Naive thymus-derived CD8-positive, alpha-beta T cell (primary cell): Measurements from ENCODE around the gene NDUFV1. TPM values are rescaled to one million over a fixed set of nuclear protein-coding genes. Genes with fewer than 3 reads are reported as not detected.
A peak's percentile ranks its signal among the peaks of the same experiment; 100 is the strongest.
"Not testable (repeated sequence)": the region's sequence is repeated elsewhere in the genome, so short reads cannot be mapped to it uniquely, and the experiment has no call there.

ENCODE experiments used
- ATAC-seq, 2 donors: fragments of 150-1000 bp; cut with Tn5 transposase in 1 of 2; sonication (Bioruptor Pico), chemical (Tn5 transposase) in 1 of 2; 1 replicate in 1 of 2; 2 replicates in 1 of 2; pipeline ENCODE4 v1.10.0; 2021; ENCODE audit warnings: mild to moderate bottlenecking in 2 of 2, moderate library complexity in 2 of 2
- POLR2A ChIA-PET: fragments of 350-600 bp; sonication (Branson Sonifier 250); formaldehyde crosslinking; loops from one replicate; lab custom pipeline; 2021; ENCODE audit warnings: antibody characterized with exemption; lab: Charles Lee
- DNase-seq, 10 donors: peaks; one replicate each; pipeline versions ENCODE4 v3.0.0 to v3.0.0-alpha.2; 2020 to 2022
- H3K27ac Mint-ChIP-seq, 10 donors: one replicate each; pipeline ENCODE4 v1.8.0; 2020 to 2022; ENCODE audit warnings: mild to moderate bottlenecking in 10 of 10, mixed read lengths in 10 of 10, moderate library complexity in 4 of 10, inconsistent platforms in 1 of 10
- H3K27me3 Mint-ChIP-seq, 5 donors: one replicate each; pipeline ENCODE4 v1.8.0; 2021 to 2022; ENCODE audit warnings: mixed read lengths in 5 of 5
- H3K36me3 Mint-ChIP-seq, 3 donors: one replicate each; pipeline ENCODE4 v1.8.0; 2020 to 2022; ENCODE audit warnings: mixed read lengths in 3 of 3, mild to moderate bottlenecking in 2 of 3, inconsistent platforms in 1 of 3
- H3K4me1 Mint-ChIP-seq, 4 donors: one replicate each; pipeline ENCODE4 v1.8.0; 2021 to 2022; ENCODE audit warnings: mixed read lengths in 4 of 4
- H3K4me3 Mint-ChIP-seq, 10 donors: one replicate each; pipeline ENCODE4 v1.8.0; 2020 to 2022; ENCODE audit warnings: mild to moderate bottlenecking in 10 of 10, mixed read lengths in 10 of 10, moderate library complexity in 6 of 10, inconsistent platforms in 1 of 10
- H3K9me3 Mint-ChIP-seq, 9 donors: one replicate each; pipeline ENCODE4 v1.8.0; 2020 to 2022; ENCODE audit warnings: mixed read lengths in 9 of 9, mild to moderate bottlenecking in 3 of 9, inconsistent platforms in 1 of 9, moderate library complexity in 1 of 9
- polyA plus RNA-seq, 3 donors: library from polyadenylated mRNA; unstranded; fragments of 300-500 nt; fragmentation: Illumina TruSeq; gene quantifications; one replicate each; pipeline ENCODE4 v1.2.3, GENCODE V29; 2021
- total RNA-seq, 8 experiments: library from RNA in 2 of 8; stranded (reverse) in 2 of 8; gene quantifications; one replicate each; pipeline ENCODE4 v1.2.3 and lab custom pipeline; 2021 to 2026

Gene NDUFV1
- total RNA-seq (100 to 1,000 TPM; 197 to 199 TPM), polyA plus RNA-seq (100 to 1,000 TPM; 122 to 123 (median 122) TPM), total RNA-seq (lab: John Stamatoyannopoulos, UW) (134 to 273 (median 164) reads per million in 6 experiments)

- Mint-ChIP-seq H3K36me3 (peaks cover 0 to 22% (median 10%) of the 10 kb centered on the region in 3 donors), H3K4me3 (peak within 1 kb of the TSS; percentile 79 to 96 (median 92)), H3K4me1 (peaks cover 4 to 26% (median 19%) of the 10 kb centered on the region in 4 donors), H3K27ac (peak within 1 kb of the TSS; percentile 80 to 96 (median 92)), H3K27me3 (peaks cover 2 to 19% (median 4%) of the 10 kb centered on the region in 5 donors), H3K9me3 (no peaks in the 10 kb centered on the region)
- peak; percentile 89 to 97 (median 95) for DNase-seq
- POLR2A ChIA-PET, result no interaction called here
- peak; percentile 98 to 99 for ATAC-seq
Measured at GRCh38 chr11:67606492-67607295, at the start of gene NDUFV1. Gene NDUFV1, plus strand, starts transcription at chr11:67606936. Its CDS starts 69 bp downstream, at chr11:67607005.

DNA sequence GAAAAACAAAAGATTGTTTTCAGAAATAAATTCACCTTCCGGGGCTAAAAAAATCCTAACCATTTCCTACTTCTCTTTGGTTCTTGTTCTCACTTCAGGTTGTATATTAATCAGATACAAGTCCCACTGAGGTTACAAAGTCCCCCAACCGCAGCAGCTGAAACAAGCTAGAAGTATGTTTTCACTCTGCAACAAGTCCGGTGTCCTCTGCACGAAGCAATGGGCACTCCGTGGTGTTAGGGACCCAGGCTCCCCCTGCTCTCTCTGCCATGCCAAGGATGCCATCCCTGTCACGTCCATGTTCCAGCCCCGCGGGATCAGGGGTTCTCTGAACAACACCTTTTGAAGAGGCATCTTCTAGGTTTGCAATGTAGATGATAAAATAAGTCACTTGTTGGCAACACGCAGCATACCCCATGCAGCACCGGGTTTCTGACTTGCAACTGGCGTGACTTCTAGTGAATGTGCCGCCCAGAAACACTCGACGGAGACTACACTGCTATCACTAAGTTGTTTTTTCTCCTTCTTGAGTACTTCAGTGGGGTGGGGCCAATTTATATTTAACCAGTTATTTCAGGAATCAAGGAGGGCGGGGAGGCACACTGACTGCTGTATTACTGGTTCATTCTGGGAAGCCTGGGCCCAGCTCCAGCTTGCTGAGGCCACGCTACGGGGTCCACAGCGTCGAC lies 48.5 kb upstream of the NDUFV1 start:
- H3K27ac Mint-ChIP-seq, result no peak overlapping the region
- POLR2A ChIA-PET, result no interaction called here
- ATAC-seq (no peak), DNase-seq (no peak)
- H3K4me1 Mint-ChIP-seq, result peaks cover 0 to 2% (median 0%) of the 10 kb centered on the region in 4 donors
- H3K4me3 Mint-ChIP-seq, result no peak overlapping the region
- H3K36me3 Mint-ChIP-seq, result no peaks in the 10 kb centered on the region
- H3K27me3 Mint-ChIP-seq, result peaks cover 3 to 11% (median 6%) of the 10 kb centered on the region in 5 donors
- H3K9me3 Mint-ChIP-seq, result no peaks in the 10 kb centered on the region

DNA sequence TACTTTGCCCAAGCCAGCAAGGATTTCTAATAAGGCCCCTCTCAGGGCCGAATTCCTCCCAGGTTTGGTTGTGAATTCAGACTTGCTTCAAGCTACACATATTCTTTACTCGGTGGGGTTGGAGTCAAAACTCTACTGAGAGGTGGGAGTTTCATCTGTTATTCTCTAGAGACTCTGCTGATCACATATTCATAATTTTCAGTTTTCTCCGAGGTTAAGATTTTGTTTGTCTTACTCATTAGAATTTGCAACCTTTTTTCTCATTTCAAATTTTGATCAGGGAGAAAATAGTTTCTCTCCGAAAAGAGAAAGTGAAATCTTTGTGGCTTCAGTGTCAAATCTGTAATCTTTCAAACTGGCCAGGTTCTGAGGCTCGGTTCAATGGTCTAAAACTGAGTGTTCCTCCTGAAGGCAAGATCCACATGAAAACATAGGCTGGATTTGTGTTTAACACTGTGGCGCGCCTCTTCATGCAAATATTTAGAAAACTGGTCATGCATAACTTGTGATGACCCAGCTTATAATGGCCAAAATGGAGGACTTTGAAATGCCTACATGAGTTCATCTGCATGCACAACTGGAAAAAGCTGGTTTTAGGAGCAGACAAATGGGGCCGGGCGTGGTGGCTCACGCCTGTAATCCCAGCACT lies 44.6 kb upstream of the NDUFV1 start:
- no peaks in the 10 kb centered on the region for H3K36me3 Mint-ChIP-seq
- POLR2A ChIA-PET, result interaction anchor here (0.9 kb wide), 1 partner anchor 21 kb away, joined by 3 read pairs; no protein-coding TSS in a partner anchor
- no peak for ATAC-seq
- H3K4me1 Mint-ChIP-seq, result peaks cover 0 to 2% (median 0%) of the 10 kb centered on the region in 4 donors
- H3K4me3 Mint-ChIP-seq, result no peak overlapping the region
- H3K9me3 Mint-ChIP-seq, result no peaks in the 10 kb centered on the region
- no peak for DNase-seq
- H3K27ac Mint-ChIP-seq, result peak overlapping the region in 1 of 10 donors; percentile 24
- H3K27me3 Mint-ChIP-seq, result peaks cover 3 to 11% (median 7%) of the 10 kb centered on the region in 5 donors

DNA sequence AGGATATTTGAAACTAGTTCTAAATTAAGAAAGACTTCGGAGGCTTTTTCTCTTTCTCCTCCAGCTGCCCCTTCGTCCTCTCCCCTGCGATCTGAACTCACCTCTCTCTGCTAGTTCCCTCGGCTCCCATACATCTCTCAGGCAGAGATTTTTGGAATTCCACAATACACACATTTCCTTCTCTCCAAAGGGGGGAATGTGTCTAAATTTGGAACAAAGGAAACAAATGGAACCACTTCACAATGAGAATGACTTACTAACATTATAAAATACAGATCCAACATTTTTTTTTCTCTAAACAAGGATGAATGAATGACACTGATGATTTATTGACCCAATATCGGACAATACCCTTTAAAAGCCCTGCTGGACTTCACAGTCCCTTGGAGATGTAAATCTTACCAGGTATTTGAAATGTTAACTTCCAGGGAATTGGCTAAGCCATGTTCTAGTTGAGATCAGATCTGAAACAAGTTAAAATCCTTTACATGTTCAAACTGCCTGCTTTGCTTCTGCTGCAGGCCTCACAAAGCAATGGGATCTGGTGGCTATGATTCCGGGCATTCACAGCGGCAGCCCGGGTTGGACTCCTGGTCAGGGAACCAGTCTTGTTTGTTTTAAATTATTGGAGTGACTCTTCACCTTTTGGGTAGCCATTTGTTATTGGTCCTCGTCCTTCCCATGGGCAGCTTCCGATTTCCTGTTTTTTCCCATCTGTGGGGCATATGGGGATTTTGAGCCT lies 43.6 kb upstream of the NDUFV1 start:
- Mint-ChIP-seq H3K27me3 (peaks cover 3 to 11% (median 7%) of the 10 kb centered on the region in 5 donors), H3K27ac (no peak overlapping the region), H3K4me1 (peaks cover 0 to 2% (median 0%) of the 10 kb centered on the region in 4 donors), H3K4me3 (no peak overlapping the region), H3K36me3 (no peaks in the 10 kb centered on the region), H3K9me3 (no peaks in the 10 kb centered on the region)
- POLR2A ChIA-PET, result no interaction called here
- ATAC-seq, result no peak
- DNase-seq, result no peak

DNA sequence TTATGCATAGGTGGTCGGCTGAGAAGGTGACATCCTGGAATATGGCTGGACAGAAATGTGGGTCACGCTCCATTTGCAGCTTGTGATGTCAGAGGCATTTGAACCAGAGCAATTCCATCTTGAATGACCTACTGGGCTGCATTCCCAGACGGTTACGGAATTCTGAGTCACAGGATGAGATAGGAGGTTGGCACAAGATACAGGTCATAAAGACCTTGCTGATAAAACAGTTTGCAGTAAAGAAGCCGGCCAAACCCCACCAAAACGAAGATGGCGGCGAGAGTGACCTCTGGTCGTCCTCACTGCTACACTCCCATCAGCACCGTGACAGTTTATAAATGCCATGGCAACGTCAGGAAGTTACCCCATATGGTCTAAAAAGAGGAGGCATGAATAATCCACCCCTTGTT lies 43.0 kb upstream of the NDUFV1 start:
- H3K9me3 Mint-ChIP-seq, H3K4me1 Mint-ChIP-seq, POLR2A ChIA-PET, H3K27me3 Mint-ChIP-seq, DNase-seq, H3K27ac Mint-ChIP-seq, ATAC-seq, H3K36me3 Mint-ChIP-seq, H3K4me3 Mint-ChIP-seq: not testable (repeated sequence)

DNA sequence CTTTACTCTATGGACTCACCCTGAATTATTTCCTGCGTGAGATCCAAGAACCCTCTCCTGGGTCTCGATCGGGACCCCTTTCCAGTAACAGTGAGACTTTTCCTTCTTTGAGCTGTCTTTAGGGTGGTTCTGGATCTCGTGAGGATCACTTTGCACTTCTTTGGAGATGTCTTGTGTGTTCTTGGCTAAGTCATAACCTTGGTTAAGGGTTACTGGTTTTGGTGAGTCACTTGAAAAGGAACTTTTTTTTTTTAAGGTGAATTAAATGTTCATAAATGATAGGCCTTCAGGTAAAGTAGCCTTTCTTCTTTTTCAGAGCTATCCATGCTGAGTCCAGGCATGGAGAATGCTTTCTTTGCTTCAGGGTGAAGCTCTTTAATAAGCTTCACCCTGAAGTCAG lies 42.5 kb upstream of the NDUFV1 start:
- Mint-ChIP-seq H3K36me3 (no peaks in the 10 kb centered on the region), H3K4me1 (peaks cover 0 to 2% (median 0%) of the 10 kb centered on the region in 4 donors), H3K9me3 (no peaks in the 10 kb centered on the region), H3K27me3 (peaks cover 2 to 8% (median 4%) of the 10 kb centered on the region in 5 donors), H3K27ac (no peak overlapping the region), H3K4me3 (no peak overlapping the region)
- POLR2A ChIA-PET, result no interaction called here
- no peak for DNase-seq
- no peak for ATAC-seq

DNA sequence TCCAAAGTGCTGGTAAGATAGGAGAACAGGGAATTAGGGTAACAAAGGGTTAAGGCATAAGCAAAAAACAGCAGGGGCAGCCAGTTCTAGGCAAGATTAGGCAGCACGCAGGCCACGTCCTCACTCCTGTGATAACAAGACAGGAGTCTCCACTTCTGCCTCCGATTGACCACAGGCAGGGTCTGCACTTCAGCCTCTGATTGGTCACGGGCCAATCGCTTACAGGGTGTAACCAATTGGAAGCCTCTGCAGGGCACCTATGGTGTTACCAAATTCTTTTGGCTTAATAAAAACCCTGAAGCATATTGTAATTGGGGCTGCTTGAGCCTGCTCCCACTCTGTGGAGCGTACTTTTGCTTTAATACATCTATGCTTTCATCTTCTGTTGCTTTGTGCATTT lies 35.3 kb upstream of the NDUFV1 start:
- DNase-seq (no peak), ATAC-seq (no peak)
- Mint-ChIP-seq H3K27ac (no peak overlapping the region), H3K36me3 (no peaks in the 10 kb centered on the region), H3K27me3 (peaks cover 8 to 20% (median 15%) of the 10 kb centered on the region in 5 donors), H3K4me3 (no peak overlapping the region), H3K4me1 (peaks cover 0 to 3% (median 0%) of the 10 kb centered on the region in 4 donors), H3K9me3 (no peaks in the 10 kb centered on the region)
- POLR2A ChIA-PET, result no interaction called here

GRCh38 chr11:67572305-67572704 lies 34.4 kb upstream of the NDUFV1 start:
- Mint-ChIP-seq H3K27me3 (peaks cover 9 to 23% (median 21%) of the 10 kb centered on the region in 5 donors), H3K36me3 (no peaks in the 10 kb centered on the region), H3K9me3 (no peaks in the 10 kb centered on the region), H3K4me1 (peaks cover 0 to 3% (median under 1%) of the 10 kb centered on the region in 4 donors), H3K27ac (no peak overlapping the region), H3K4me3 (no peak overlapping the region)
- DNase-seq (no peak), ATAC-seq (no peak)
- POLR2A ChIA-PET, result interaction anchor here (0.6 kb wide), 1 partner anchor 344 kb away, joined by 5 read pairs; no protein-coding TSS in a partner anchor

DNA sequence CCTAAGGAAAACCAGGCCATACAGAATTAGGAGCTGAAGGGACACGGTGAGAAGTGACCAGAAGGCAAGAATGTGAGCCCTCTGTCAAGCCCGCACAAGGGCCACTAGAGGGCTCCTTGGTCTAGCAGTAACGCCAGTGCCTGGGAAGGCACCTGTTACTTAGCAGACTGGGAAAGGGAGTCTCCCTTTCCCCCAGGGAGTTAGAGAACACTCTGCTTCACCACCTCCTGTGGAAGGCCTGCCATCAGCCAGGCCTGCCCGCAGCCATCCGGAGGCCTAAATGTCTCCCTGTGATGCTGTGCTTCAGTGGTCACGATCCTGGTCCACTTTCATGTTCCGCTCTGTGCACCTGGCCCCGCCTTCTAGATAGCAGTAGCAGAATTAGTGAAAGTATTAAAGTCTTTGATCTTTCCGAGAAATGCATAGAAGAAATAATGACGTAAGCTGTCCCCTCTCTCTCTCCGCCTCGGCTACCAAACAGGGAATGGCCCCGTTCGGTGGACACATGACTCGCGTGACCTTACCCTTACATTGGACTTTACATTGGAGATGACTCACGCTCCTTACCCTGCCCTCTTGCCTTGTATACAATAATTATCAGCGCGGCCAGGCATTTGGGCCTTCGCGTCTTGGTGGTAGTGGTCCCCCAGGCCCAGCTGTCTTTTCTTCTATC lies 33.9 kb upstream of the NDUFV1 start:
- Mint-ChIP-seq H3K4me3 (no peak overlapping the region), H3K4me1 (peaks cover 0 to 3% (median under 1%) of the 10 kb centered on the region in 4 donors), H3K27me3 (peaks cover 9 to 27% (median 23%) of the 10 kb centered on the region in 5 donors), H3K9me3 (no peaks in the 10 kb centered on the region), H3K27ac (peak overlapping the region in 2 of 10 donors; percentile 14 to 53), H3K36me3 (no peaks in the 10 kb centered on the region)
- DNase-seq, result peak in 2 of 10 donors; percentile 17 to 18
- ATAC-seq, result no peak
- POLR2A ChIA-PET, result no interaction called here

DNA sequence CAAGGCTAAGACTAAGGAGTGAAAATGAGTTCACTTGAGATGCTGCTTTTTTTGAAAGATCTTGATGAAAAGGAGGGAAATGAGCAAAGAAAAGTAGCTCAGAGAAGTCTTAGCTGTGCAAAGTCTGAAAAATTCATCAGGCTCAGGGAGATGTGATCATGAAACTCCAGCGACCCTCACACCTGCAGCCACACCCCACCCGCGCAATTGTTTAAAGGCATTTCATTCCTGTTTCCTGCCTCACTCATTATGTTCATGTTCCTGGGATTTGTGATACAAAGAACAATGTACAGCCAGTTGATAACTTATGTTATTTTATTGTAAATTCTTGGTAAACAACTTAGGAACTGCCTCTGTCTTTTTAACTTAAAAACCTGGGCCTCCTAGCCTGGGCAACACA lies 31.8 kb upstream of the NDUFV1 start:
- H3K27me3 Mint-ChIP-seq, result peaks cover 9 to 33% (median 27%) of the 10 kb centered on the region in 5 donors
- H3K4me1 Mint-ChIP-seq, result peaks cover 10 to 13% (median 11%) of the 10 kb centered on the region in 4 donors
- H3K4me3 Mint-ChIP-seq, result no peak overlapping the region
- no peak for DNase-seq
- no peaks in the 10 kb centered on the region for H3K9me3 Mint-ChIP-seq
- POLR2A ChIA-PET, result no interaction called here
- peak overlapping the region in 1 of 10 donors; percentile 6 for H3K27ac Mint-ChIP-seq
- no peaks in the 10 kb centered on the region for H3K36me3 Mint-ChIP-seq
- no peak for ATAC-seq

GRCh38 chr11:67576735-67577475 lies 29.8 kb upstream of the NDUFV1 start:
- H3K27ac Mint-ChIP-seq, result no peak overlapping the region
- no peaks in the 10 kb centered on the region for H3K36me3 Mint-ChIP-seq
- ATAC-seq (no peak), DNase-seq (no peak)
- POLR2A ChIA-PET, result no interaction called here
- peaks cover 10 to 23% (median 12%) of the 10 kb centered on the region in 4 donors for H3K4me1 Mint-ChIP-seq
- H3K27me3 Mint-ChIP-seq, result peaks cover 7 to 31% (median 27%) of the 10 kb centered on the region in 5 donors
- H3K9me3 Mint-ChIP-seq, result no peaks in the 10 kb centered on the region
- no peak overlapping the region for H3K4me3 Mint-ChIP-seq
